ENCODE results near the gene IGHMBP2.

DNA sequence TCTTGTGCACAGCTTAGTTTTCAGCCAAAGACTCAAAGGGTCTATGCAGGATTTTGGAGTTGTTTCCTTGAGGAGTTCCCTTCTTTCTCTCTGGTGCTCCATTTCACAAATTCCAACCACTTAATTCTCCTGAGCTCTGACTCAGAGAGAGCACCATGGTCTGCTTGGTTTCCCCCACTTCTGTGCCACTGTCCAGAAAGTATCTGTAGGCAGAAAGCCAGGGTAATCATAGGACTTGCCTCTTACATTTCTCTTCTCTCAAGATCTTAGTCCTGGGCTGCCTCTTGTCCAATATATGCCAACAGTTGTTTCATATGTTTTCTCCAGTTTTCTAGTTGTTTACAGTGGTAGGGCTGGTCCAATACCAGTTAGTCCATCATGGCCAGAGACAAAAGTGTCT is 83.5 kb downstream of the IGHMBP2 start:
- no peak for TF ChIP-seq POLR2A (IDR thresholded peaks at IDR 0.05)
- TF ChIP-seq, protein P1, sequence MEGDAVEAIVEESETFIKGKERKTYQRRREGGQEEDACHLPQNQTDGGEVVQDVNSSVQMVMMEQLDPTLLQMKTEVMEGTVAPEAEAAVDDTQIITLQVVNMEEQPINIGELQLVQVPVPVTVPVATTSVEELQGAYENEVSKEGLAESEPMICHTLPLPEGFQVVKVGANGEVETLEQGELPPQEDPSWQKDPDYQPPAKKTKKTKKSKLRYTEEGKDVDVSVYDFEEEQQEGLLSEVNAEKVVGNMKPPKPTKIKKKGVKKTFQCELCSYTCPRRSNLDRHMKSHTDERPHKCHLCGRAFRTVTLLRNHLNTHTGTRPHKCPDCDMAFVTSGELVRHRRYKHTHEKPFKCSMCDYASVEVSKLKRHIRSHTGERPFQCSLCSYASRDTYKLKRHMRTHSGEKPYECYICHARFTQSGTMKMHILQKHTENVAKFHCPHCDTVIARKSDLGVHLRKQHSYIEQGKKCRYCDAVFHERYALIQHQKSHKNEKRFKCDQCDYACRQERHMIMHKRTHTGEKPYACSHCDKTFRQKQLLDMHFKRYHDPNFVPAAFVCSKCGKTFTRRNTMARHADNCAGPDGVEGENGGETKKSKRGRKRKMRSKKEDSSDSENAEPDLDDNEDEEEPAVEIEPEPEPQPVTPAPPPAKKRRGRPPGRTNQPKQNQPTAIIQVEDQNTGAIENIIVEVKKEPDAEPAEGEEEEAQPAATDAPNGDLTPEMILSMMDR (IDR thresholded peaks at IDR 0.05): no peak
- TF ChIP-seq EP300 (IDR thresholded peaks at IDR 0.05): no peak
- TF ChIP-seq POLR2AphosphoS5 (IDR thresholded peaks at IDR 0.05): no peak

All from sigmoid colon (tissue), 4 donors.